ENCODE results near the gene HBE1.
"Not testable (repeated sequence)": the region's sequence is repeated elsewhere in the genome, so short reads cannot be mapped to it uniquely, and the experiment has no call there.

The HBE1 gene

DNA sequence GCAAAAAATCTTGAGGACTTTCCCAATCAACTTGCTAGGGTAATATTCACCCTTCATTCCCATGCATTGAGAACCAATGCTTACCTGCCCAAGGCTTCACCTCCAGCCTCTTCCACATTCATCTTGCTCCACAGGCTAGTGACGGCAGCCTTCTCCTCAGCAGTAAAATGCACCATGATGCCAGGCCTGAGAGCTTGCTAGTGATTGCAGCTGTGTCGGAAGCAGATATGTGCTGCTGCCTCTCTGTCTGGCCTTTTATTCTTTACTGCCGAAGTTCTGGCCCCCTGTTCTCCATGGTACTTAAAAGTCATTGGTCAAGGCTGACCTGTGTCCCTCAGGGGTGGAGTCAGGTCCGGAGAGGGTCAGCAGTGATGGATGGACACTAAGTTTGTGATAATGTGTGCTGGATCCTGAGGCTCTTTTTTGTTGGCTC is at the start of gene HBE1:
TSS of gene HBE1 (minus strand) at position 231 of the 433 bp plus-strand sequence. CDS start at position 176, 55 bp downstream.
- no peaks in the 10 kb centered on the region for H3K27me3 ChIP-seq (ENCODE audit: low read depth, low read length)
- H3K9me3 ChIP-seq (ENCODE audit: control insufficient read depth in 1 of 2, low read length in 2 of 2) = no peaks in the 10 kb centered on the region
- H3K4me3 ChIP-seq (ENCODE audit: low read depth in 1 of 2, low read length in 2 of 2) = no peak within 1 kb of the TSS
- H3K27ac ChIP-seq (ENCODE audit: low read length) = no peak within 1 kb of the TSS
- no peaks in the 10 kb centered on the region for H3K4me1 ChIP-seq (ENCODE audit: control insufficient read depth in 1 of 2, insufficient read depth in 2 of 2, low read length in 2 of 2)
- H3K36me3 ChIP-seq (ENCODE audit: control insufficient read depth in 1 of 2, insufficient read depth in 2 of 2, low read length in 2 of 2) = no peaks in the 10 kb centered on the region

DNA sequence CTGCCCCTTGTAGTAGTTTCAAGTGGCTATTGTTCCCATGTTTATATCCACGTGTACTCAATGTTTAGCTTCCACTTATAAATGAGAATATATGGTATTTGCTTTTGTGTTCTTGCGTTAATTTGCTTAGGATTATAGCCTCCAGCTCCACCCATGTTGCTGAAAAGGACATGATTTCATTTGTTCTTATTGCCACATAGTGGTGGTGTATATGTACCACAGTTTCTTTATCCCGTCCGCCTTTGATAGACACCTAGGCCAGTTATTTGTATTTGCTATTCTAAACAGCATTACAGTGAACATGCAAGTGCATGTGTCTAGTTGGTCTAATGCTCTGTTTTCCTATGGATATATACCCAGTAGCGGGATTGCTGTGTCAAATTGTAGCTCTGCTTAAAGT is 47.5 kb upstream of the HBE1 start:
- H3K27ac ChIP-seq (ENCODE audit: low read length) = no peak overlapping the region
- H3K4me3 ChIP-seq (ENCODE audit: low read depth in 1 of 2, low read length in 2 of 2) = no peak overlapping the region
- no peaks in the 10 kb centered on the region for H3K27me3 ChIP-seq (ENCODE audit: low read depth, low read length)
- H3K9me3 ChIP-seq (ENCODE audit: control insufficient read depth in 1 of 2, low read length in 2 of 2) = peaks cover 0 to 4% of the 10 kb centered on the region in 2 donors
- H3K4me1 ChIP-seq (ENCODE audit: control insufficient read depth in 1 of 2, insufficient read depth in 2 of 2, low read length in 2 of 2) = no peaks in the 10 kb centered on the region
- no peaks in the 10 kb centered on the region for H3K36me3 ChIP-seq (ENCODE audit: control insufficient read depth in 1 of 2, insufficient read depth in 2 of 2, low read length in 2 of 2)

DNA sequence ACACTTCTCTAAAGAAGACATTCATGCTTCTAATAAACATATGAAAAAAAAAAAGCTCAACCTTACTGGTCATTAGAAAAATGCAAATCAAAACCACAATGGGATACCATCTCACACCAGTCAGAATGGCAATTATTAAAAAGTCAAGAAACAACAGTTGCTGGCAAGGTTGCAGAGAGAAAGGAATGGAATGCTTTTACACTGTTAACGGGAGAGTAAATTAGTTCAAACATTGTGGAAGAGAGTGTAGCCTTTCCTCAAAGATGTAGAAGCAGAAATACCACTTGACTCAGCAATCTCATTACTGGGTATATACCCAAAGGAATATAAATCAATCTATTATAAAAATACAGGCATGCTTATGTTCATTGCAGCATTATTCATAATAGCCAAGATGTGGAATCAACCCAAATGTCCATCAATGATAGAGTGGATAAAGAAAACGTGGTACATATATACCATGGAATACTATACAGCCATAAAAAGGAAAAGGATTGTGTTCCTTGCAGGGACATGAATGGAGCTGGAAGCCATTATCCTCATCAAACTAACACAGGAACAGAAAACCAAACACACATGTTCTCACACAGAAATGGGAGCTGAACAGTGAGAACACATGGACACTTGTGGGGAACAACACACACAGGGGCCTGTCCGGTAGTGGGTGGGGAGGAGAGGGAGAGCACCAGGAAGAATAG is 43.7 kb upstream of the HBE1 start:
- H3K9me3 ChIP-seq (ENCODE audit: control insufficient read depth in 1 of 2, low read length in 2 of 2); H3K4me3 ChIP-seq (ENCODE audit: low read depth in 1 of 2, low read length in 2 of 2); H3K36me3 ChIP-seq (ENCODE audit: control insufficient read depth in 1 of 2, insufficient read depth in 2 of 2, low read length in 2 of 2); H3K27me3 ChIP-seq (ENCODE audit: low read depth, low read length); H3K27ac ChIP-seq (ENCODE audit: low read length); H3K4me1 ChIP-seq (ENCODE audit: control insufficient read depth in 1 of 2, insufficient read depth in 2 of 2, low read length in 2 of 2): not testable (repeated sequence)

DNA sequence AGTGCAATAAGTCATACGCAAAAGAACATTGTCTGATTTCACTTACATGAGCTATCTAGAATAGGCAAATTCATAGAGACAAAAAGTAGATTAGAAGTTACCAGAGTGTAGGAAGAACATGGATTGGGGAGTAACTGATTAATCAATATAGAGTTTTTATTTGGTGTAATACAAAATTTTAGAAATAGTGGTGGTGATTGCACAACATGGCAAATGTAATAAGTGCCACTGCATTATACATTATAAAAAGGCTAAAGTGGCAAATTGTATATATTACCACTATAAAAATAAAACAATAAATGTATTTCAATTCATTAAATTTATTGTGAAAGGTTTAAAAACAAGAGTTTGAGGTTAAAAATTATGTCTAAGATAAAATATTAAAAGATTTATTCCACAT is 40.7 kb upstream of the HBE1 start:
- Histone ChIP-seq H3K9me3 (ENCODE audit: control insufficient read depth in 1 of 2, low read length in 2 of 2) (peaks cover 0 to 4% of the 10 kb centered on the region in 2 donors), H3K27me3 (ENCODE audit: low read depth, low read length) (no peaks in the 10 kb centered on the region), H3K36me3 (ENCODE audit: control insufficient read depth in 1 of 2, insufficient read depth in 2 of 2, low read length in 2 of 2) (no peaks in the 10 kb centered on the region), H3K27ac (ENCODE audit: low read length) (no peak overlapping the region), H3K4me3 (ENCODE audit: low read depth in 1 of 2, low read length in 2 of 2) (no peak overlapping the region), H3K4me1 (ENCODE audit: control insufficient read depth in 1 of 2, insufficient read depth in 2 of 2, low read length in 2 of 2) (no peaks in the 10 kb centered on the region)

DNA sequence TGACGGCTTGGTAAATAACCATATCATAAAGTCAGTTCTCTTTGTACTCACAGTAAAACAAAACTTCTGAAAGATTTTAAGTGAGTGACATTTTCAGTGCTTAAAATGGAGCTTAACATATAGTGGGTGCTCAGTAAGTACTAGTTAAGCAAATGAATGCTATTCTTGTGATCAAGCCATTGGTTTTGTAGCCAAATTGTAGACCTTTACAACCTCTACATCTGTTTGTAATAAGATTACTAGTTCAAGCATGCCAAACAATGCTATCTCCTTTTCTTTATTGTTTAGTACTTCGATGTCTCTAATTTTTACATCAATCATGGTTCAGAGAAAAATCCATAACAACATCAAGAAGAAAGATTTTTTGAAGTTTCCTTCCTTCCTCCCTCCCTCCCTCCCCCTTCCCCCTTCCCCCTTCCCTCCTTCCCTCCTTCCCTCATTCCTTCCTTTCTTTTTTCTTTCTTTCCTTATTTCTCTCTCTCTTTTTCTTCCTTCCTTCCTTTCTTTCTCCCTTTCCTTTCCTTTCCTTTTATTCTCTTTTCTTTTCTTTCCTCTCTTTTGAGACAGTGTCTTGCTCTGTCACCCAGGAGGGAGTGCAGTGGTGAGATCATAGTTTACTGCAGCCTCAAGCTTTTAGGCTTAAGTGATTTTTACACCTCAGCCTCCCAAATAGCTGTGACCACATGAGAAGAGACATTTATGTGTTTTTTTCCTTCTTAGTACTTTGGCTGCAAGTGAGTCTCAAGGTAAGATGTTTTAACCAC is 37.7 kb upstream of the HBE1 start:
- no peaks in the 10 kb centered on the region for H3K36me3 ChIP-seq (ENCODE audit: control insufficient read depth in 1 of 2, insufficient read depth in 2 of 2, low read length in 2 of 2)
- H3K27me3 ChIP-seq (ENCODE audit: low read depth, low read length) = no peaks in the 10 kb centered on the region
- H3K4me1 ChIP-seq (ENCODE audit: control insufficient read depth in 1 of 2, insufficient read depth in 2 of 2, low read length in 2 of 2) = no peaks in the 10 kb centered on the region
- no peak overlapping the region for H3K27ac ChIP-seq (ENCODE audit: low read length)
- H3K4me3 ChIP-seq (ENCODE audit: low read depth in 1 of 2, low read length in 2 of 2) = no peak overlapping the region
- H3K9me3 ChIP-seq (ENCODE audit: control insufficient read depth in 1 of 2, low read length in 2 of 2) = no peaks in the 10 kb centered on the region

DNA sequence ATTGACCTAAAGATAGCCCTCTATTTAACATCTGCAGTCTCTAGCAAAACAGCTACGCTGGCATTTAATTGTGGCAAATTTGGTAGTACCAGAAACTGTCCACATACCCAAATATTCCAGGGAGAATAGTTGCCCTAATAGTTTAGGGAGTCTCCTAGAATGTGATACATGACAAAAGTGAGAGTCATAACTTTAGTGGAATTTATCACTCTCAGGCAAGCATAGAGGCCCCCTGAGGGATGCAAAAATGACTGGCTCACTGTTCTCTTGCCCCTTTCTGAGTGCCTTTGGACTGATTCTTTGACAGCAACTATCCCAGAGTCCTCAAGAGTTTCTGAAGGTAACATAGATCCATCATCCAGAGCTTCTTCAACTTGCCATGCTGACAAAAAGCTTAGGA is 34.3 kb upstream of the HBE1 start:
- Histone ChIP-seq H3K9me3 (ENCODE audit: control insufficient read depth in 1 of 2, low read length in 2 of 2) (no peaks in the 10 kb centered on the region), H3K27me3 (ENCODE audit: low read depth, low read length) (no peaks in the 10 kb centered on the region), H3K36me3 (ENCODE audit: control insufficient read depth in 1 of 2, insufficient read depth in 2 of 2, low read length in 2 of 2) (no peaks in the 10 kb centered on the region), H3K27ac (ENCODE audit: low read length) (no peak overlapping the region), H3K4me1 (ENCODE audit: control insufficient read depth in 1 of 2, insufficient read depth in 2 of 2, low read length in 2 of 2) (no peaks in the 10 kb centered on the region), H3K4me3 (ENCODE audit: low read depth in 1 of 2, low read length in 2 of 2) (no peak overlapping the region)

DNA sequence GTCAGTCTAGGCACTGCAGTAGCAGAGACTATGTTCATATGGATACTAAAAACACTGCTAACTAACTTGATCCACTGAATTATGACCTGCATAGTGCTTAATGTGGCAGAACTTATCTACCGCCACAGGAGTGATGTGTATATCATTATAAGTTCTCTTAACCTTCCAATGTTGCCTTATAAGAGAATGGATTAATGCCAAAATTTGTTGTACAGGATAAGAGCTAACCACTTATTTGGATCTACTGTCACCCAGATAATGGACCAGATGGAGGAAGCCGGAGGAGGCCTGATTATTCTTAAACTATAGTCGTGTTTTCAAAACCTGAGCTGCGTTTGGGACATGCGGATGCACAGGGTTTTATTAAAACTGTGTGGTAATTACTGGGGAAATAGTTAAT is 33.9 kb upstream of the HBE1 start:
- H3K27ac ChIP-seq (ENCODE audit: low read length) = no peak overlapping the region
- H3K4me1 ChIP-seq (ENCODE audit: control insufficient read depth in 1 of 2, insufficient read depth in 2 of 2, low read length in 2 of 2) = no peaks in the 10 kb centered on the region
- H3K4me3 ChIP-seq (ENCODE audit: low read depth in 1 of 2, low read length in 2 of 2) = no peak overlapping the region
- no peaks in the 10 kb centered on the region for H3K27me3 ChIP-seq (ENCODE audit: low read depth, low read length)
- no peaks in the 10 kb centered on the region for H3K36me3 ChIP-seq (ENCODE audit: control insufficient read depth in 1 of 2, insufficient read depth in 2 of 2, low read length in 2 of 2)
- H3K9me3 ChIP-seq (ENCODE audit: control insufficient read depth in 1 of 2, low read length in 2 of 2) = no peaks in the 10 kb centered on the region

DNA sequence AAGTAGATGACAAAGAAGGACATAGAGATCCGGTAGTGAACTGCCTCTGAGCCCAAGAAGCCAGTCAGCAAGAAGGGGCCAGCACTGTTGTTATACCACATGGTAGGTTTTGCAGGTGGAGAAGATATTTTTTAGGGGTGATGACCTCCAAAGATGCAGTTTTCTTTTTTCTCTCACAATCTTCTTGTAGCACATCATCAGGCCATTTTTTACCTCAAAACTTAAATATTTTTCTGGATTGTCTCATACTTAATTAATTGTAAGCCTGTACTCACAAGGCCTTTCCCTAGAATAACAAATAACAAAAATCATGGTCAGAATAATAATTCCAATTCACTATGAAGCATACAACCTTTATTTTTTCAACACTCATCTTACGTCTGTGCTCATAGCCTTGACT is 32.1 kb upstream of the HBE1 start, which contains the start of gene OR51B4:
TSS of gene OR51B4 (minus strand) at position 101 of the 400 bp plus-strand sequence. CDS start at position 101, 0 bp downstream.
- Histone ChIP-seq H3K4me3 (ENCODE audit: low read depth in 1 of 2, low read length in 2 of 2) (no peak within 1 kb of the TSS), H3K27ac (ENCODE audit: low read length) (no peak within 1 kb of the TSS), H3K36me3 (ENCODE audit: control insufficient read depth in 1 of 2, insufficient read depth in 2 of 2, low read length in 2 of 2) (no peaks in the 10 kb centered on the region), H3K9me3 (ENCODE audit: control insufficient read depth in 1 of 2, low read length in 2 of 2) (no peaks in the 10 kb centered on the region), H3K4me1 (ENCODE audit: control insufficient read depth in 1 of 2, insufficient read depth in 2 of 2, low read length in 2 of 2) (no peaks in the 10 kb centered on the region), H3K27me3 (ENCODE audit: low read depth, low read length) (no peaks in the 10 kb centered on the region)

DNA sequence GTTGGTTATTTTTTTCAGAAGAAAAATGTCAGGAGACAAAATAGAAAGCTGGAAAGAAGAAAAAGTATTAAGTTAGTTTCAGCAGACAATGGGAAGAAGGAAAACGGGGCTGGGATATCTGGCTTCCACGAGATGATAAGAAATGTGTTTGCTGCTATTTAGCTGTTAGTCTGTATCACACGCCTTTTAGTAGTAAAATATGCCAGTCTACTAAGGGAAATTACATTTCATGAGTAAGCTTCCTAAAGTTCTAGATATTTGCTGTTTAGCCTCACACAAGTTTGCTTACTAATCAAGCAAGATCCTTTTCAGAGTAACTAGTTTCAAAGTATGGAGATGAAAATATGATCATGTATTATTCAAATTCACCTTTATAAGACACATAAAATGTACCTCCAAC is 30.5 kb upstream of the HBE1 start:
- H3K4me1 ChIP-seq (ENCODE audit: control insufficient read depth in 1 of 2, insufficient read depth in 2 of 2, low read length in 2 of 2) = no peaks in the 10 kb centered on the region
- no peaks in the 10 kb centered on the region for H3K36me3 ChIP-seq (ENCODE audit: control insufficient read depth in 1 of 2, insufficient read depth in 2 of 2, low read length in 2 of 2)
- H3K27me3 ChIP-seq (ENCODE audit: low read depth, low read length) = no peaks in the 10 kb centered on the region
- no peak overlapping the region for H3K27ac ChIP-seq (ENCODE audit: low read length)
- H3K4me3 ChIP-seq (ENCODE audit: low read depth in 1 of 2, low read length in 2 of 2) = no peak overlapping the region
- H3K9me3 ChIP-seq (ENCODE audit: control insufficient read depth in 1 of 2, low read length in 2 of 2) = no peaks in the 10 kb centered on the region

DNA sequence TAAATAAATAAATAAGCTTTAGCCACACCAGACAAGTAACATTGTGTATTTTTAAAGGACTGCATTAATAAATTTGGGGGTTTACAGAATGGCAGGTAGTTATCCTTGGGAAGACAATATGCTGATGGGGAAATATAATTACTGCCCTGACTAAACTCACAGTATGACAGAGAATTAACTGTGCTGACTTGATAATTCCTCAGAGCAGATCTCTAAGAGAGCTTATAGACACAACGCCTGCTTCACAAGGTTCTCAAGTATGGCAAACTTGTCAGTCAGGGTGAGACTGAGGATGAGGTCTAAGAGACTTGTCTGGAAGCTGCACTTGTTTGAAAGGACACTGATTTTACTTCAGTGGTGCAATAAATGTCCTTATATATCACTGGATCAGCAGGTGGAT is 28.7 kb upstream of the HBE1 start:
- Histone ChIP-seq H3K4me3 (ENCODE audit: low read depth in 1 of 2, low read length in 2 of 2) (no peak overlapping the region), H3K9me3 (ENCODE audit: control insufficient read depth in 1 of 2, low read length in 2 of 2) (no peaks in the 10 kb centered on the region), H3K36me3 (ENCODE audit: control insufficient read depth in 1 of 2, insufficient read depth in 2 of 2, low read length in 2 of 2) (no peaks in the 10 kb centered on the region), H3K4me1 (ENCODE audit: control insufficient read depth in 1 of 2, insufficient read depth in 2 of 2, low read length in 2 of 2) (no peaks in the 10 kb centered on the region), H3K27me3 (ENCODE audit: low read depth, low read length) (no peaks in the 10 kb centered on the region), H3K27ac (ENCODE audit: low read length) (no peak overlapping the region)

DNA sequence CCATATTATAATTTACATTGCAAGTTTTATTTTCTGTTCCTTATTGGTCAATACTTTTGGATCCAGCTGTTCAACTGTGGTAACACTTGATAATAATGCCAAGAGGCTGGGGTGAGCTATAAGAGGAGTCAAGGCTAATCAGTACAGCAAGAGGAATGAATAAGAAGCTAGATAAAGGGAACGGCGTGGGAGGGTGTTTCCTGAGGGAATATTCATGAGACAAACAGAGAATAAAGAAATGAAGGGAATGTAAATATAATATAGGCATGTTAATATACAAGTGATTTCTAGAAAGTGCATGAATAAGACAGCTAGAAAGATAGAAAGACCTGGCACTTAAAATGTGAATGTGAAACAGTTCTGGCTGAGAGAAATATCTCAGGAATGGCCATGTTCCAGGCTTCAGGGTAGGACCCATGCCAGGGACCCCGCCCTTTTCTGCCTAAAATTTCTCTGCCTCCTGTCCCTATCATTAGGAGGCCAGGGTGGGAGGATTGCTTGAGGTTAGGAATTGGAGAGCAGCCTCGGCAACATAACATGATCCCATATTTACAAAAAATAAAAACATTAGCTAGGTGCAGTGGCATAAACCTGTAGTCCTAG is 28.1 kb upstream of the HBE1 start:
- H3K4me3 ChIP-seq (ENCODE audit: low read depth in 1 of 2, low read length in 2 of 2) = no peak overlapping the region
- no peaks in the 10 kb centered on the region for H3K9me3 ChIP-seq (ENCODE audit: control insufficient read depth in 1 of 2, low read length in 2 of 2)
- no peaks in the 10 kb centered on the region for H3K4me1 ChIP-seq (ENCODE audit: control insufficient read depth in 1 of 2, insufficient read depth in 2 of 2, low read length in 2 of 2)
- H3K27ac ChIP-seq (ENCODE audit: low read length) = no peak overlapping the region
- no peaks in the 10 kb centered on the region for H3K36me3 ChIP-seq (ENCODE audit: control insufficient read depth in 1 of 2, insufficient read depth in 2 of 2, low read length in 2 of 2)
- H3K27me3 ChIP-seq (ENCODE audit: low read depth, low read length) = no peaks in the 10 kb centered on the region
